H1 (cell line): ENCODE measurements around the gene ZNF582. TPM values are rescaled to one million over a fixed set of nuclear protein-coding genes. Genes with fewer than 3 reads are reported as not detected.

Experiments
- CHD7 ChIP-seq: fragments of 300-600 bp; sonication (generic); IDR thresholded peaks from 2 replicates; pipeline ENCODE4 v1.7.1; 2012; ENCODE audit warnings: low read length, moderate library complexity, mild to moderate bottlenecking, inconsistent platforms; ENCODE audit not compliant: insufficient replicate concordance
- E2F6 ChIP-seq: IDR thresholded peaks from 2 replicates; pipeline ENCODE4 v1.6.1; 2012; ENCODE audit warnings: inconsistent platforms
- EGR1 ChIP-seq: IDR thresholded peaks from 2 replicates; pipeline ENCODE4 v1.6.1; 2011; ENCODE audit warnings: low read depth, low read length, borderline replicate concordance
- MAX ChIP-seq: IDR thresholded peaks from 2 replicates; pipeline ENCODE4 v1.6.1; 2012; ENCODE audit warnings: inconsistent platforms
- NRF1 ChIP-seq: IDR thresholded peaks from 2 replicates; pipeline ENCODE4 v1.6.1; 2011; ENCODE audit warnings: mild to moderate bottlenecking, low read depth, low read length, improper control_type of control experiment
- PHF8 ChIP-seq: fragments of 200-600 bp; sonication (generic); conservative IDR thresholded peaks from 2 replicates; pipeline ENCODE4 v1.7.1; 2012; ENCODE audit warnings: low read depth, mild to moderate bottlenecking, inconsistent platforms, low read length, moderate library complexity
- RBBP5 ChIP-seq: IDR thresholded peaks from 2 replicates; pipeline ENCODE4 v1.7.1; 2012; ENCODE audit warnings: low read depth, mild to moderate bottlenecking, inconsistent platforms, low read length, moderate library complexity, borderline replicate concordance
- SIX5 ChIP-seq: IDR thresholded peaks from 2 replicates; pipeline ENCODE4 v1.6.1; 2011; ENCODE audit warnings: mild to moderate bottlenecking, low read depth, low read length
- polyA plus RNA-seq, 7 experiments: library from polyadenylated mRNA; depleted of rRNA in 3 of 7; stranded (reverse) in 5 of 7; unstranded in 2 of 7; fragments of >200 nt in 5 of 7; fragments of 200-250 nt in 2 of 7; gene quantifications; 1 replicate in 5 of 7; 2 replicates in 1 of 7; 4 replicates in 1 of 7; pipeline versions ENCODE4 v1.2.1 to v1.2.3, GENCODE V29; 2011 to 2013; ENCODE audit warnings: missing spikeins in 2 of 7, mixed read lengths in 2 of 7
- total RNA-seq: library from RNA; stranded (reverse); fragmentation: NEBNext Ultra II Directional; extraction: Animal tissue kit (Norgen Biotek cat#: 25700); gene quantifications from 2 replicates; pipeline ENCODE4 v1.2.1, GENCODE V29; 2021

The ZNF582 gene
- total and polyA plus RNA-seq, 2 of the 8 experiments (the other 6 are each of a cell fraction or from before 2014, with no cell fraction given): 3.8 to 5.8 TPM

- TF ChIP-seq MAX (no peak), NRF1 (peak; percentile 96), SIX5 (peak; percentile 53), E2F6 (no peak), EGR1 (no peak), PHF8 (peak; percentile 93), RBBP5 (no peak), CHD7 (no peak)
These were observed 10.7 kb upstream of the ZNF582 start, which contains the start of gene ZNF583 (continued) for GRCh38 chr19:56403764-56404704.
